SK-N-SH (cell line): ENCODE results near the gene ARRDC3.

Experiments
- CHD2 ChIP-seq: fragments of 150-350 bp; IDR thresholded peaks from 2 replicates; pipeline ENCODE4 v1.6.1; 2018; ENCODE audit warnings: low read length; ENCODE audit not compliant: partially characterized antibody
- CTCF ChIP-seq: fragments of 200-600 bp; sonication (generic); IDR thresholded peaks from 2 replicates; pipeline ENCODE4 v1.6.1; 2017; ENCODE audit warnings: antibody characterized with exemption, mild to moderate bottlenecking, moderate library complexity
- EP300 ChIP-seq, 2 experiments: IDR thresholded peaks; 2 replicates each; pipeline versions ENCODE4 v1.4.0 to v1.6.1; 2012; ENCODE audit warnings: borderline replicate concordance in 1 of 2, low read depth in 1 of 2, low read length in 1 of 2
- EZH2phosphoT487 ChIP-seq: fragments of 200-600 bp; sonication (generic); IDR thresholded peaks from 2 replicates; pipeline ENCODE4 v1.6.1; 2017; ENCODE audit warnings: low read depth, mixed run types, mild to moderate bottlenecking, antibody characterized with exemption, moderate library complexity, borderline replicate concordance
- IRF3 ChIP-seq: fragments of 150-350 bp; IDR thresholded peaks from 2 replicates; pipeline ENCODE4 v1.6.1; 2016; ENCODE audit warnings: mild to moderate bottlenecking, low read depth, low read length
- SIN3A ChIP-seq: IDR thresholded peaks from 2 replicates; pipeline ENCODE4 v1.6.1; 2012; ENCODE audit warnings: low read depth, mild to moderate bottlenecking, low read length, moderate library complexity, borderline replicate concordance
- TAF1 ChIP-seq: IDR thresholded peaks from 2 replicates; pipeline ENCODE4 v1.6.1; 2012; ENCODE audit warnings: low read depth, mild to moderate bottlenecking, low read length, moderate library complexity, borderline replicate concordance

GRCh38 chr5:91417219-91417618 is 34.1 kb upstream of the ARRDC3 start:
- TF ChIP-seq CHD2 (no peak), TAF1 (no peak), CTCF (no peak), SIN3A (no peak), IRF3 (no peak), EP300 (IDR thresholded peaks at IDR 0.05; ENCODE audit: borderline replicate concordance in 1 of 2, low read depth in 1 of 2, low read length in 1 of 2) (no peak), EZH2phosphoT487 (no peak)
